Chondrocyte (in vitro differentiated cells): Measurements from ENCODE around the gene HOXC5. TPM values are rescaled to one million over a fixed set of nuclear protein-coding genes. Genes with fewer than 3 reads are reported as not detected.

ENCODE experiments used
- DNase-seq: peaks from one replicate; pipeline ENCODE4 v3.0.0; 2021; ENCODE audit warnings: mixed read lengths, low spot score
- H3K27ac Mint-ChIP-seq: one replicate; pipeline ENCODE4 v1.8.0; 2021; ENCODE audit warnings: mild to moderate bottlenecking, moderate library complexity, mixed read lengths; ENCODE audit not compliant: unreplicated experiment
- H3K27me3 Mint-ChIP-seq: 2 replicates; pipeline ENCODE4 v1.8.0; 2021; ENCODE audit warnings: low read depth, mixed read lengths
- H3K36me3 Mint-ChIP-seq: 2 replicates; pipeline ENCODE4 v1.8.0; 2021; ENCODE audit warnings: low read depth, mixed read lengths
- H3K4me1 Mint-ChIP-seq: 2 replicates; pipeline ENCODE4 v1.8.0; 2021; ENCODE audit warnings: low read depth, mild to moderate bottlenecking, mixed read lengths
- H3K4me3 Mint-ChIP-seq: one replicate; pipeline ENCODE4 v1.8.0; 2021; ENCODE audit warnings: mild to moderate bottlenecking, moderate library complexity, mixed read lengths; ENCODE audit not compliant: unreplicated experiment
- H3K9me3 Mint-ChIP-seq: 2 replicates; pipeline ENCODE4 v1.8.0; 2021; ENCODE audit warnings: low read depth, mixed read lengths
- CTCF ChIP-seq: fragments of 200-600 bp; sonication (generic); IDR thresholded peaks from 2 replicates; pipeline ENCODE4 v1.5.0; 2021; ENCODE audit warnings: antibody characterized with exemption, mild to moderate bottlenecking, moderate library complexity
- total RNA-seq: library from RNA; stranded (reverse); gene quantifications from 3 replicates; pipeline ENCODE4 v1.2.1, GENCODE V29; 2021

The HOXC5 gene
- total RNA-seq, 1 donor from 2014 or later: not detected

- no peak for TF ChIP-seq CTCF
- Mint-ChIP-seq H3K9me3 (peaks cover 3% of the 10 kb centered on the region), H3K27me3 (peaks cover 78% of the 10 kb centered on the region), H3K27ac (no peak overlapping the region), H3K36me3 (peaks cover 7% of the 10 kb centered on the region), H3K4me3 (no peak overlapping the region), H3K4me1 (peaks cover 19% of the 10 kb centered on the region)
- DNase-seq: no peak
Measured at GRCh38 chr12:54032086-54032619, 697 bp upstream of the HOXC5 start.

GRCh38 chr12:54033106-54033979, 493 bp downstream of the HOXC5 start:
- peaks cover 19% of the 10 kb centered on the region for H3K4me1 Mint-ChIP-seq
- TF ChIP-seq CTCF: no peak
- DNase-seq: no peak
- H3K4me3 Mint-ChIP-seq: no peak overlapping the region
- H3K36me3 Mint-ChIP-seq: peaks cover 6% of the 10 kb centered on the region
- peaks cover 76% of the 10 kb centered on the region for H3K27me3 Mint-ChIP-seq
- no peak overlapping the region for H3K27ac Mint-ChIP-seq
- H3K9me3 Mint-ChIP-seq: peaks cover 3% of the 10 kb centered on the region

GRCh38 chr12:54033980-54034784, 1.3 kb downstream of the HOXC5 start:
- peaks cover 79% of the 10 kb centered on the region for H3K27me3 Mint-ChIP-seq
- H3K4me1 Mint-ChIP-seq: peaks cover 19% of the 10 kb centered on the region
- no peak for DNase-seq
- TF ChIP-seq CTCF: no peak
- H3K4me3 Mint-ChIP-seq: no peak overlapping the region
- H3K36me3 Mint-ChIP-seq: peaks cover 6% of the 10 kb centered on the region
- H3K9me3 Mint-ChIP-seq: peaks cover 3% of the 10 kb centered on the region
- no peak overlapping the region for H3K27ac Mint-ChIP-seq

DNA sequence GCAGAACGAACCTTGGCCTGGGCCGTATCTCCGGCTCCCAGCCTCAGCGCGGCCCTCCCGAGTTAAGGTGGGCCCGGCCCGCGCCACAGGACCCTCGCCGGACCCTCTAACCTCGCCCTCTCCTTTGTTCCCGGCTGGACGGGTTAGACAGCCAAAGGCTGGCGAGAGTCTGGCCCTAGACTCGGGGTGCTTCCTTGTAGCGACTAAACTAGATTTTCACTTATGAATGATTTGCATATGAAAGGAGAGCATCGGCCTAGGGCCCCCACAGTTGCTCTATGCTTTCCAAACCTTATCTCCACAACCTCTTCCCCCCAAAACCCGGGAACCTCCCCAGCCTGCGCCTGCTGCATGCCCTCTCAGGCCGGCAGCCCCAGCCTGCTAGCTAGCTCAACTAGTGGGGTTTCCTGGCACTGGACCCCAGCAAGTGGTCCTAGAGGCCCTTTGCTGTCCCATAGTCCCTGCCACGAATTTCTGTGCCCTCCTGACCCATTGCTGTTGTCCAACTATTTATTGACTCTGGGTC, 2.0 kb downstream of the HOXC5 start:
- Mint-ChIP-seq H3K9me3 (peaks cover 3% of the 10 kb centered on the region), H3K36me3 (peaks cover 5% of the 10 kb centered on the region), H3K4me3 (no peak overlapping the region), H3K27ac (no peak overlapping the region), H3K27me3 (peaks cover 80% of the 10 kb centered on the region), H3K4me1 (peaks cover 15% of the 10 kb centered on the region)
- TF ChIP-seq CTCF: no peak
- no peak for DNase-seq
